HG03159 (cell line): ENCODE results near the gene CLASRP.
A peak's percentile ranks its signal among the peaks of the same experiment; 100 is the strongest.

Source experiments
- ATAC-seq: cut with Tn5 transposase; IDR thresholded peaks from one replicate; pipeline ENCODE4 v1.9.1; 2021; ENCODE audit warnings: mild to moderate bottlenecking, moderate library complexity; ENCODE audit not compliant: unreplicated experiment

CLASRP gene

DNA sequence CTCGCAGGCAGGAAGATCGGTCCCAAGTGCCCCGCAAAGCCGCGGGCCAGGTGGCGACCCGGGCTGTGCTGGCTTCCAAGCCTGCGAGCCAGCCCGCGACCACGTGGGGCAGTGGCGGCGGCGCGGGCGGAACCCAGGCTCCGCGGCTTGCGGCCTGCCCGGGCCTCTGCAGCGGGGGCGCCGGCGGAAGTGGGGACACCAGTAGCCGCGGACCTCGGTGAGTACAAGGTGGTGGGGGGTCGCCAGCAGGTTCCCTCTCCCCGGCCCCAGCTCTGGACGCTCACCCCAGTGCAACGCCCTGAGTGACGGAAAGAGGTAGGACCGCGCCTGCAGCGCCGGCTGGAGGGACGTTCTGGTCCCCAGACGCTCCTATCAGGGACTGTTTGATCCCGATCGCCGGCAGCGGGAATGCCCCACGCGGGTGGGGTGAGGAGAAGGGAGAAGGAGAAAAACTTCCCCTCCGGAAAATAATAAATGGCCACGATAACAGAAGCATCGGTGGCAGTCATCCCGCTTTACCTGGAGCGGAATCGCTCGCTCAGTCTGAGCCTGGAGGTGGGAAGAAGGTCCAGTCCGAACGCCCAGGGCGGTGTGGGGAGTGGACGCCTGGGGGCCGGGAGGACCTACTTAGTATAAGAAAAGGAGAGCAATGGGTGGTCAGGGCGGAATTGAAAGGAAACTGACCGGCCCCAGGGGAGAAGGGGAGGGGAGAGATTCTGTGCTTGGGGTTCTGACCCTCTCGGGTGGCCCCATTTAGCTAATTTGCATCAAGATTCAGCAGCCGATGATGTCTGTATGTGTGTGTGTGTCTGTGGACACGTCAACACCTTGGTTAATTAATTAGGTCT lies 40.4 kb downstream of the CLASRP start, which contains the start of gene GEMIN7:
Gene GEMIN7, plus strand, starts transcription at position 198 of the 848 bp plus-strand sequence. CDS start 10,855 bp downstream, outside the sequence.
- ATAC-seq: peak; percentile 33

DNA sequence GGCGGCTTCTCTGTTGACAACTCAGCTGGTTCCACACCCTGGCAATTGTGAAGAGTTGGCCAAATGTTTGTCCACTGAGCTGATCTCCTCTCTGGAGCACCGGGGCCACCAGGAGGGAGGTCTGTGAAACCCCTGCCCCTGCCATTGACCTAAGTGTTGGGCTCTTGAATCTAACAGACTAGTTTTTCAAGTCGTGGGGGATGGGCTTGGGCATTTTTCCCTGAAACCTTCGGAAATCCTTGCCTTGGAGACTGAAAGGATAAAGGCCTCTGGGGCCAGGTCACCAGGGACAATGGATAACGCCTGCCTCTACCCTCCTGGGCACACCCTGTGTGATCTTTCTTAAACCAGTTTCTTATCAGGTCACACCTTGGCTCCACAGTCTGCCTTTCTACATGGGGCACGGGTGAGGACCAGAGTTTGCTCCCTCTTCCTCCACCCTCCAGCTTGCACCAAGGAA lies 41.1 kb downstream of the CLASRP start:
- ATAC-seq: no peak

DNA sequence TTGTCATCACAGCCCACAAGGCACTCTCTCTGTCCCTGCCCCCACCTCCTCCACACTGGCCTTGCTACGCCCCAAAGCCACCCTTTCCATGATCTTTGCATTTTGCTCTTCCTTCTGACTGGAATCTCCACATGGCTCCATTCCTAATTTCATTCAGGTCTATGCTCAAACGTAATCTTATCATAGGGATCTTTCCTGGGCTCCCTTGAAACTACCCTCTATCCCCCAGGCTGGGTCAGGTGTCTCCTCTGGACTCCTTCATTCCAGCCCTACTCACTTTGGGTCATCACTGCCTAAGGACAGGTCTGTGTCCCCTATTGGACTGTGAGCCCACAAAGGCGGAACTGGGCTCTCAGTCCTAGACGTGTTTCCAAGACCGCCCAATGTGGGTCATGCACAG lies 43.3 kb downstream of the CLASRP start:
- no peak for ATAC-seq

DNA sequence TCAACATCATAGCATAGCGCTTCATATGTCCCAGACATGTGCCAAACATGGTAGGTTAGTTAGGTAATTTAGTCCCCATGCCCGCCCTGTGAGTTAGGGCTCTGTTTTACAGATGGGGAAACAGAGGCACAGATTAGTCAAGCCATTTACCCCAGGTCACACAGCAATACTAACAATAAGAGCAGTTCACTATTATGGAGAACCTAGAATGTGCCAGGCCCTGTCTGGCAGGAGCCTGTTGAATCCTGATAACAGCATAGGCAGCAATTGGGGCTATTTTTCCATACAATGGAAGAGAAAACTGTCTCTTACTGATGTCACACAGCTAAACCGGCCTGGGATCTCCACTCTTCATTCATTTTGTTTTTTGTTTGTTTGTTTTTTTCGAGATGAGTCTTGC lies 47.6 kb downstream of the CLASRP start:
- ATAC-seq: no peak

DNA sequence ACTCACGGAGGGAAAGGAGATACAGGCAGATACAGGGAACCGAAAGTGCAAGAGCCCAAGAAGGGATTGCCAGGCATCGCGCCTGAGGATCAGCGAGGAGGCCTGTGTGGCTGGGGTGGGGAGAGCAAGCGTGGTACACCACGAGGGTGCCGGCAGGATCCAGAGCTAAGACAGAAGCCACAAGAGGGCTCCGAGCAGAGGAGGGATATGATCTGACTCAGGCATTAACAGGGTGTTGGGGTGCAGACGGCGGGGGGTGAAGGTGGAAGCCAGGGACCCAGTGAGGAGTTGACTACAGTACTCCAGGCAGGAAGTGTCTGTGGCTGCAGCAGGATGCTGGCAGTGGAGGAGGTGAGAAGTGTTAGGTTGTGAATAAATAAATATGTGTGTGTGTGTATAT lies 48.7 kb downstream of the CLASRP start:
- no peak for ATAC-seq

DNA sequence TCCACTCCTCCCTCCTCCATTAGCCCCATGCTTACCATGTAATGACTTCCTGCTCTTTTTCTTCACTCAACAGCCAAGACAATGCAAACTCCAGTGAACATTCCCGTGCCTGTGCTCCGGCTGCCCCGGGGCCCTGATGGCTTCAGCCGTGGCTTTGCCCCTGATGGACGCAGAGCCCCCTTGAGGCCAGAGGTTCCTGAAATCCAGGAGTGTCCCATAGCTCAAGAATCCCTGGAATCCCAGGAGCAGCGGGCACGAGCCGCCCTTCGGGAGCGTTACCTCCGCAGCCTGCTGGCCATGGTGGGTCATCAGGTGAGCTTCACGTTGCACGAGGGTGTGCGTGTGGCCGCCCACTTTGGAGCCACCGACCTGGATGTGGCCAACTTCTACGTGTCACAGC lies 51.2 kb downstream of the CLASRP start:
- ATAC-seq: no peak

DNA sequence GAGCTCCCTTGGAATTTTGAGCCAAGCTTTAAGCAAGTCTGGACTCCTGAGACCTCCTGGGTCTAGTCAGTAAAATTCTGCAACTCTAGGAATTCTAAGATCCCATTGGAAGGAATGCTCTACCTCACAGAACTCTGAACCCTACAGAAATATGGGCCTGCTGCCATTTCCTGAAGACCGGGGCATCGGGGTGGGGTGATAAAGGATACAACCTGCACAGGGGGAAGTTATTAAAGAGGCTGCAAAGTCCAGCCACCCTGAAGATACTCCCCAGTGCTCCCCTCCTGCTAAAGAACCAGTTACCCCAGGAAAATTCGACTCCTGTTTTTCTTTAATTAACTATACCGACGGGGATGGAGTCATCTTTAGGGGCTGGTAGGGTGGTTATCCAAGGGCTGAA lies 51.8 kb downstream of the CLASRP start:
- ATAC-seq: no peak

DNA sequence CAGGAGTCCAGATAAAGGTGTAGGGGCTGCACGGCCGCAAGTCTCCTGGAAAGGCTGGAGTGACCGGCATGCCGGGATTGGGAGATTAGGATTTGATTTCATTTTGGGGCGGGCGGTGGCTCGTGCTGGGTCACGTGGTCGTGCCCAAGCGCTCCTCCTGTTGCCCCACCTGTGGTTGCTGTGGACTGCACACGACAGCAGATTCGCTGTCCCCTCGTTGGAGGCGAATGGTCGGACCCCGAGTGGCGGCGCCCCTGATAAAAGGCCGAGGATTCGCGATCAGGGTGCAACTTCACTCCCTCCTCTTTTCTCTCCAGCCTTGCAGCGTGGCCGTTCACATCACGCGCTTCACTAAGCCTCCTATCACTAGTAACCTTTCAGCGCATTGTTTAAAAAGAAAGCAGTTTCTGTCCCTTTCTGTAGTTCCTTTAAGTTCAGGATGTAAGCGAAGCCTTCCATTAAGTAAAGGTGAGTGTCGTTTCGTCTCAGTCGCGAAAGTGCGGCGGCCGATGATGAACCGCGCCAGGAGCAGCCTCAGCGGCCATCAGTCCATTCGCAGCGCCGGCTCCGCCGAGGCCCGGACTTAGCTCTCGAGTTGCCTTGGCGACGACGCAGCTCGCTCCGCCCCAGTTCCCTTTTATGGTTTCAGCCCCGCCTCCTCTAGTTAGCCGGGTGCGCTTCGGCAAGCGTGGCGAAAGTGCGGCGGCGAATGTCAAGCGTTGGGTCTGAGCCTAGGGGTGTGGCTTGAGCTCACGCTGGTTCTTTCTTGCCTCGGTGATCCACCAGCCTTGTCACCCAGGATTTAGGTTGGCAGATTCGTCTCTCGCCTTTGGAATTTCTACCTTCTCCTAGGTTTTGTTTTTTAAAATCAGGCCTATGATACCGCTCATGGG lies 52.4 kb downstream of the CLASRP start:
- peak; percentile 56 for ATAC-seq

DNA sequence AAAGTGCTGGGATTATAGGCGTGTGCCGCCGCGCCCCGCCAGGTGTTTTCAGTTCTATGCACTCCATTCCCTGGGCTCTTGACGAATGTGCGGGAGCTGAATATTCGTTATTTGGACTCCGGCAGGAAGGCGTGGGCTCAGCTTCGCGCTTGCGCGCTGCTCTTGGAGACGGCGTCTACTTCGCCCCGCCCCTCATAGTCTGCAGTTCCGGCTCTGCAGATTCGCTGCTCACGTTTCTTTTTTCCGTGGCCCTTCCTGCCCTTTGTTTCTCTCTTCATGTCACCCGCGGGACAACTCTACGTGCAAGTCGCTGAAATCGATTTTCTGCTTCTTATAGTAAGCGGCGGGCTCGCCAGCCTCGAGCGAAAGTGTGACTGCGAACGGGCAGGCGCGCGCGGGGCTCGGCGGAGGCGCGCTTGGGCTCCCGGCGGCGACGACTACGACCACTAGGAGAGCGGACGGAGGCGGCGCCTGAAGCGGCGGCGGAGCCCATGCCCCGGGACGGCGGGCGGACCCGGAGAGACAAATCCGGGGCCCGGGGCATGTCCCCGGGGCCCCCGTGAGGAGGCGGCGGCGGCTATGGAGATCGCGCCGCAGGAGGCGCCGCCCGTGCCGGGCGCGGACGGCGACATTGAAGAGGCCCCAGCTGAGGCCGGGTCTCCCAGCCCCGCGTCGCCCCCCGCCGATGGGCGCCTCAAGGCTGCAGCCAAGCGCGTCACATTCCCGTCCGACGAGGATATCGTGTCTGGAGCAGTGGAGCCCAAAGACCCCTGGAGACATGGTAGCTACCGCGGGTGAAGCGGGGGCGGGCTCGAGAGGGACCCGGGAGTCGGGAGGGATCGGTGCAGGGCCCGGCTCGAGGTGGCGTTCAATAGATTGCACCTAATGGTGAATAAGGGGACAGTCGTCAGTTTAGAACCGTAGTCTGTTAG lies 54.2 kb downstream of the CLASRP start, which contains the start of gene PPP1R37:
Gene PPP1R37, plus strand, starts transcription at position 433 of the 932 bp plus-strand sequence. Its CDS starts 147 bp downstream, at position 580.
- ATAC-seq: peak; percentile 56

DNA sequence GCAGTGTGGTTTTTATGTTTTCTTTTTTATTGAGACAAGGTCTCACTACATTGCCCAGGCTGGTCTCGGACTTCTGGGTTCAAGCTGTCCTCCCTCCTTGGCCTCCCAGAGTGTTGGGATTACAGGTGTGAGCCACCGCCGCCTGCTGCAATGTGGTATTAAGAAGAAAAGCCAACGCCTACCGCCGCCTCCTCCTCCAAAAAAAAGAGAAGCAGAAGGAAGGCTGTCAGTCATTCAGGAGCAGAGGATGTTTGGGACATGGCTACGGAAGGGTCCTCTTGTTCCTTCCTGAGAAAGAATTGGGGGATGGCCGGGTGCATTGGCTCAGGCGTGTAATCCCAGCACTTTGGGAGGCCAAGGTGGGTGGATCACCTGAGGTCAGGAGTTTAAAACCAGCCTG lies 55.3 kb downstream of the CLASRP start:
- no peak for ATAC-seq

DNA sequence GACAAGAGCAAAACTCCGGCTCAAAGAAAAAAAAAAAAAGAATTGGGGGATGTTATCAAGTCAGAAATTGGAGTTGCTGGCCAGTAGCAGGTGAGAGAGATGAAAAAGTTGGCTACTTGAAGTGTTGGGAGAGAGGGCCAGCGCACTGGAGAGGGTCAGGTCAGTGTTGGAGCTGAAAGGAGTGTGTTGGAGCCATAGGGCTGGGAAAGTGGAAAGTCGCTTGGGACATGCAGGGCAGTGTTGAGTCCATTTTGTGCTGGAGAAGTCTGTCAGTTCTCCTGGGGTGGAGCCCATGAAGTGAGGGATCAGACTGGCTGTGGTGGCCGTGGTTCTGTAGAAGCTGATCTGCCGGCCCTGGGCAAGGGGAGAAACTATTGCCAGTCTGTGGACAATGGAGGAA lies 55.9 kb downstream of the CLASRP start:
- no peak for ATAC-seq

DNA sequence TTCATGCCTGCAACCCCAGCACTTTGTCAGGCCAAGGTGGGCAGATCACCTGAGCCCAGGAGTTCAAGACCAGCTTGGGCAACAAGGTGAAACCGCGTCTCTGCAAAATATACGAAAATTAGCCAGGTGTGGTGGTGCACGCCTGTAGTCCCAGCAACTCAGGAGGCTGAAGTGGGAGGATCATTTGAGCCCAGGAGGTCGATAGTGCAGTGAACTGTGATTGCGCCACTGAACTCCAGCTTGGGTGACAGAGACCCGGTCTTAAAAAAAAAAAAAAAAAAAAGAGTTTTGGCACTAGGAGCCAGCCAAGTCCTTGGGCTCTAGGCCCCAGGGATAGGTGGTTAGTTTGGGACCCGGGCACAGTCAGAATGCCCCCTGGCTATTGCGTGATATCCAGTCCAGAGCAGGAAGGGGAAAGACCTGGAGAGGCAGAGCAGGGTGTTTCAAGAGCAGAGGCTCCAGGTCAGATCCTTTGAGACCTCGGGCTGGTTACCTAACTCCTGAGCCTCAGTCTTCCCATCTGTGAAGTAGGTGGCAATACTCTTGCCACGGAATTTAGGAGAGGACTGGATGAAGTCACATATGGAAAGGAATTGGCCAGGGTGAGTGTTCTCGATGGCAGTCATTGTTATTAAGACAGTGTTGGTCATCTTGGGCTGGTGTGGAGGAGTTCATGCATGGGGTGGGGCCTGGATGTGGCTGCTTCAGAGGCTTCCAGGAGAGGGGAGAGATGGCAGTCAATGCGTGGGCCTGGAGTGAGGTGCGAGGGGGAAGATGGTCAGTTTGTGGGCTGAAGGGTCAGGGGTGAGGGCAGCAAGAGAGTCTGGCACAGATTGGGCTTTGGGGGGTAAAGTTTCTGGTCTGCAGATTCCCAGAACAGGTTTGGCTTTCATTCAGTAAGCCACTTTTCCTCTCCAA lies 56.9 kb downstream of the CLASRP start:
- no peak for ATAC-seq

DNA sequence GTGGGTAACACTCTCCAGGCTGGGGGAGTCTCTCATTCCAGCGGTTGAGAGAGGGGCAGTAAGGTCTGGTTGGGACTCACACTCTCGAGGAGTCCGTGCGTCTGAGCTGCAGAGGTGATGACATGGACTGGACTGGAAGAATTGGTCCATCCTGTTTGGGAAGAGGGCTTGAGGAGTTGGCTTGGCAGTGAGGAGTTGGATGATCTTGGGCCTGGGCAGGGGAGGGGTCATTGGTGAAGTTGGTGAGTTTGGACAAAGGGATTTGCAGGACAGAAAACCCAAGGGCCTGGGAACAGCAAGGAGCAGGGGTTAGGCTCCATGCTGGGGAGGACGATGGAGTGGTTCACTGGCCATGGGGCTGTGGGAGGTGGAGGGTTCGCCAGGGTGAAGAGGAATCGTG lies 57.9 kb downstream of the CLASRP start:
- no peak for ATAC-seq

DNA sequence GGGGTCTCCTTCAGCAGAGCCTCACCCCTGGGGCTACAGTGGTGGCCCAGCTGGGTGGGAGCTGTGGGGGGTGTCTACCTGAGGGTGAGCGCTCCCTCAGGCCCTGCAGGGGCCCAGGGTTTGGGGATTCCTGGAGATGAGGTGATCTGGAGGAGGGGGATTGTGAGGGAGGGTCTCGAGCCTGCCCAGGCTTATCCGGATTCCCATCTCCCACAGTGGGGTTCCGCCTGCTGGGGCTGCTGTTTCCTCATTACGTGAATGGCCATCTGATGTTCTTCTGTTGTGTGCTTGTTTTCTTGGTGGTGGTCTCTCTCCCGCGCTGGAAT lies 58.6 kb downstream of the CLASRP start:
- ATAC-seq: no peak

DNA sequence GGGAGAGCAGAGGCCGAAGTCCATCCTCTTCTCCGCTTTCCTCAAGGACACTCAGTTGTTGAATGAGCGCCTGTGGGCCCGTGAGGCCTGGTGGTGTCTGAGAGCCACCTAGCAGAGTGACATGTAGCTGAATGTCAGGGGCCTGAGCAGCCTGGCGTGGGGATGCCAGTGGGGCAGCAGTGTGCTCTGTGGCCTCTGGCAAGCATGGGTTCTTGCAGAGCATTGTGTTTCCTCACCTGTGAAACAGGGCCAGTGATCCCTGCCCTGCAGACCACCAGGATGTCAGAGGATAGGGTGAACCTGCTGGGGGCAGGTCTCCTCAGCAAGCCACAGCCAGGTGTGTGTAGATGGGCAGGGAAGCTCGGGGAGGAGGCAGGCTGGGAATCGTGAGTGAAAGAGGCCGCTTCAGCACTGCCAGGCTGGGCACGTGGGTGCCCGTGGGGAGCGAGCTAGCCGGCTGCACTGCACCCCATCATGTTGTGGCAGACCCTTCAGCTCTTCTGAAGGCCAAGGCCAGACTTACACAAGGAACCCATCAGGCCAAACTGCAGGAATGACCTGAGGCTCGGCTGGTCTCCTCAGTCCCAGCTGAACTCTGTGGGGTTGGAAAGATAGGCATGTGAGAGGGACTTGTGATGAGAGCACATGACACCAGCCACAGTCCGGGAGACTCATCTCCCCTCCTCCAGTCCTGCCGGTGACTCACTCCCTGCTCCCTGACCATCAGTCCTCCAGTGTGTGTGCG lies 59.1 kb downstream of the CLASRP start:
- ATAC-seq: no peak

DNA sequence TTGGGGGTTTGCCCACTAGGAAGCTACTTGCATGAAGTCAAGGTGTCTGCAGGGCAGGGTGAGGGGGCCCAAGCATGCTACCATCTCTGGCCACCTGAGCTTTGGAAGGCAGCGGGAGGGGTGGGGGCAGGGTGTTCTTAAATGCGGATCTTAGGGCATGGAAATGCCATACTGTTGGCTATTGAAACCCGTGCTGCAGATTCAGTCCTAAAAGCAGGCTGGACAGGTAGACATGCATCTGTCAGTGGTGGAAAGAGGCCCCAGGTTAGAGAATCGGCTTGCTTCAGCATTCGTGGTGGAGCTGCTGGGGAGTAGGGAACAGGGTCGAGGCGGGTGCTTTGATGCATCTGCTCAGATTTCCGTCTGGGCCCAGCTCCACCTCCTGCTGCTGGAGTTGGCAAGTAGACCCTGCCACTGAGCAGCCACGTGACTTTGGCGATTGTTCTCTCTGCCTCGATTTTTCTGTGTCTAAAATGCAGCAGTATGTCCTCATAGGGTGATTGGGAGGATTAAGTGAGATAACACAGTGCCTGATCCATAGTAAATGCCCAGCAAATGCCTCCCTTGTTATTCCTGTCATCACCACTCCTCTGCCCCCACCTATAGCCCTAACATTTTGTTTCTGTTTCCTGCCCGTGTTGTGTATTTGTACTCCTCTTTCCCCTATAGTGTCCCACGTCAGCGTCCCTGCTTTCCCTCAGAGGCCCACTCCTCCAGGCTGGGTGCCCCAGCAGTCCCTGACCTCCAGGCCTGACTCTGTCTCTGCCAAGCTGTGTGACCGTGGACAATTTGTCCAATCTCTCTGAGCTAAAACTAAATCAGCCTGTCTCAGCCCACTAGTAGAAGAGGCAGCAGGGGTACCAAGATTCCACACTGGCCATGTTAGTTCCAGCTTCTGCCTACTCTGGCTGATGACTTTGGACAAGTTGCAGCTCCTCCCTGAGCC lies 59.9 kb downstream of the CLASRP start:
- no peak for ATAC-seq

DNA sequence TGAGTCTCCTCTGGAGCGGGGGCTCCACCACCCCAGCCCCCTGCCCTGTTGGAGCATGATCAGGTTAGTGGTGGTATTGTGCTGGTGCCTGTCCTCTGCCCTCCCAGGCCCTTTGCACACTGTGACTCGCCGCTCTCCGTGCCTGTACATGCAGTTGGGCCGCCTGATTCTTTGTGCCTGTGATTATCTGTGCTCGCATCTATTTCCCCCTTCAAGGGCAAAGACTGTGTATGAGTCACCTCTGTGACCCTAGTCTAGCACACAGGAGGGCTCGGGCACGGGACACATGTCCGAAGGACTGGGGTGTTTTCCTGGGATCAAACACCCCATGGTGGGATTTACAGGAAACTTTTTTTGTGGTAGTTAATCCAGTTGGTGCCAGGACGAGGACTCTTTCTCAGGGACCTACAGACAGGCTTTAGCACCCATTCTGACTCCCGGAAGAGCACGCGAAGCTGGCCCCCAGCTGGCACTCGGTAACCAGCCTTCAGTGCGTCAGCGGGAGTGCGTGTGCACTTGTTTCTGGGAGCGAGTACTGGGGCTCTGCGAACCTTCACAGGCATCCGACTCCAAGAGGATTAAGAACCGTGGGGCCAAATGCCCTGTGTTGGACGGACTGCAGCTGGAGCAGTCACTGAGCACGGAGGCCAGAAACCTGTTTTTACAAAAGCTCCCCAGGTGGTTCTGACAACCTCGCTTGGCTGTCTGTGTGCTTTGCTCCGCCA lies 60.8 kb downstream of the CLASRP start:
- ATAC-seq: no peak
